ENCODE measurements around the gene CRADD. TPM values are rescaled to one million over a fixed set of nuclear protein-coding genes. Genes with fewer than 3 reads are reported as not detected.

The CRADD gene
- total RNA-seq, 6 experiments from 2014 or later = 17.2 to 65.3 (median 30.8) TPM

DNA sequence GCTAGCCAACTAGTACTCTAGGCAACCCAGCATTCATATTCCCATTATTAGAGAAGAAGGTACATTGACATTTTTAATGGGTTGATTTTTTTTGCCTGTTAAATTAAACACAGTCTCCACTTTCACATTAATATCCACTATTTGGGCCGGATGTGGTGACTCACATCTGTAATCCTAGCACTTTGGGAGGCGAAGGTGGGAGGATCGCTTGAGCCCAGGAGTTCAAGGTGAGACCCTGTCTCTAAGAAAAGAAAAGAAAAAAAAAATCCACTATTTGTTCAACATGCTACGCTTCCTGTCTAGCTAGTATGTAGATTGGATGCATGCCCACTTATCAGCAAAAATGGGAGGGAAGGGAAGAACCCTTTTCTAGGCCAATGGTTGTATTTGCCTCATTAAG is 7.1 kb upstream of the CRADD start:
- no peak for TF ChIP-seq POLR2A (IDR thresholded peaks at IDR 0.05)
- TF ChIP-seq, protein P1, sequence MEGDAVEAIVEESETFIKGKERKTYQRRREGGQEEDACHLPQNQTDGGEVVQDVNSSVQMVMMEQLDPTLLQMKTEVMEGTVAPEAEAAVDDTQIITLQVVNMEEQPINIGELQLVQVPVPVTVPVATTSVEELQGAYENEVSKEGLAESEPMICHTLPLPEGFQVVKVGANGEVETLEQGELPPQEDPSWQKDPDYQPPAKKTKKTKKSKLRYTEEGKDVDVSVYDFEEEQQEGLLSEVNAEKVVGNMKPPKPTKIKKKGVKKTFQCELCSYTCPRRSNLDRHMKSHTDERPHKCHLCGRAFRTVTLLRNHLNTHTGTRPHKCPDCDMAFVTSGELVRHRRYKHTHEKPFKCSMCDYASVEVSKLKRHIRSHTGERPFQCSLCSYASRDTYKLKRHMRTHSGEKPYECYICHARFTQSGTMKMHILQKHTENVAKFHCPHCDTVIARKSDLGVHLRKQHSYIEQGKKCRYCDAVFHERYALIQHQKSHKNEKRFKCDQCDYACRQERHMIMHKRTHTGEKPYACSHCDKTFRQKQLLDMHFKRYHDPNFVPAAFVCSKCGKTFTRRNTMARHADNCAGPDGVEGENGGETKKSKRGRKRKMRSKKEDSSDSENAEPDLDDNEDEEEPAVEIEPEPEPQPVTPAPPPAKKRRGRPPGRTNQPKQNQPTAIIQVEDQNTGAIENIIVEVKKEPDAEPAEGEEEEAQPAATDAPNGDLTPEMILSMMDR (IDR thresholded peaks at IDR 0.05) = no peak
- ATAC-seq (no peak), DNase-seq (no peak)
- Histone ChIP-seq H3K9me3 (no peaks in the 10 kb centered on the region), H3K4me1 (no peaks in the 10 kb centered on the region), H3K27me3 (no peaks in the 10 kb centered on the region), H3K4me3 (no peak overlapping the region), H3K27ac (no peak overlapping the region), H3K36me3 (no peaks in the 10 kb centered on the region)
- intact Hi-C loops (cut with DNase I) = loop anchor here in 1 of 2 donors (10.0 kb wide), 1 partner anchor 95 kb away; the partner anchor contains the start of gene SOCS2
- 66% methylated on average over 4 of the region's 4 CpGs for WGBS (ENCODE audit: insufficient coverage, low coverage, low lambda C conversion rate, missing lambda C conversion rate)

DNA sequence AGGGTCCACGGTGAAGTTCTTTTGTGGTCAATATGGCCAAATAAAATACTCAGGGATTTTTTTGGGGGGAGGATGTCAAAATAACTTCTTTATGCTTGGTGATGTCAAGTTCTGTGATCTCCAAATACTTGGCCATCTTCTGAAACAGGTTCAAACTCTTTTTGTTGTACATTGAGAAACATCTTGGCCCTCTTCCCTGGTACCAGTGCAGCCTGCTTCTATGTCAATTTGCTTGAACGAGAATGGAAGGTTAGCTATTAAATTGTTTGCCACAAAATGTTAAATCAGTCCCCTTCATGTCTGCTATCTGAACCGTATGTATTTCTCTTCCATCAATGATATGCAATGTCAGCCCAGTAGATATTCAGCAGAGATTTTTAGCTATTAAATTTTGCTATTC is 6.1 kb upstream of the CRADD start:
- Histone ChIP-seq H3K36me3 (no peaks in the 10 kb centered on the region), H3K9me3 (no peaks in the 10 kb centered on the region), H3K4me1 (no peaks in the 10 kb centered on the region), H3K4me3 (no peak overlapping the region), H3K27me3 (no peaks in the 10 kb centered on the region), H3K27ac (no peak overlapping the region)
- TF ChIP-seq POLR2A (IDR thresholded peaks at IDR 0.05) = no peak
- DNase-seq (no peak), ATAC-seq (peak in 2 of 4 donors; percentile 40 to 54)
- intact Hi-C loops (cut with DNase I) = loop anchor here in 1 of 2 donors (10.0 kb wide), 1 partner anchor 96 kb away; the partner anchor contains the start of gene SOCS2
- WGBS (ENCODE audit: insufficient coverage, low coverage, low lambda C conversion rate, missing lambda C conversion rate) = 57% methylated on average over 3 of the region's 3 CpGs

DNA sequence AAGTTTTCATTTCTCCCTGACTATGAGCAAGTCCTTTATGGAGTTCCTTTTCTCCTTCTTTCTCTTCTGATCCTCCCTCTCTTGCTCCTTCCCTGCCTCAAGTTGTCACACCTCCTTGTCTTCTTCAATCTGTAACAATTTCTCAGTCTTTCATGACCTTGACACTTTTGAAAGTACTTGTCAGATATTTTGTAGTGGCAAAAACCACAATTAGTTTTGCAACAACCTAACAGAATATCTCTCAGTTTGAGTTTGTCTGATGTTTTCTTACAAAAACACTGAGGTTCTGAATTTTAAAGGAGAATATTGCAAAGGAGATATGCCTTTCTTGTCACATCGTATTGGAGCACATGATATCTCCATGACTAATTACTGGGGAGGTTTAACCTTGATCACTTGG is 4.1 kb upstream of the CRADD start:
- Histone ChIP-seq H3K4me3 (no peak overlapping the region), H3K36me3 (no peaks in the 10 kb centered on the region), H3K27me3 (no peaks in the 10 kb centered on the region), H3K4me1 (peaks cover 0 to 1% (median 0%) of the 10 kb centered on the region in 4 donors), H3K27ac (no peak overlapping the region), H3K9me3 (no peaks in the 10 kb centered on the region)
- ATAC-seq (no peak), DNase-seq (no peak)
- intact Hi-C loops (cut with DNase I) = loop anchor here in 1 of 2 donors (10.0 kb wide), 1 partner anchor 98 kb away; the partner anchor contains the start of gene SOCS2
- no peak for TF ChIP-seq POLR2A (IDR thresholded peaks at IDR 0.05)
- TF ChIP-seq, protein P1 (IDR thresholded peaks at IDR 0.05) = no peak
- WGBS (ENCODE audit: insufficient coverage, low coverage, low lambda C conversion rate, missing lambda C conversion rate) = 40% methylated on average over 1 of the region's 1 CpG

DNA sequence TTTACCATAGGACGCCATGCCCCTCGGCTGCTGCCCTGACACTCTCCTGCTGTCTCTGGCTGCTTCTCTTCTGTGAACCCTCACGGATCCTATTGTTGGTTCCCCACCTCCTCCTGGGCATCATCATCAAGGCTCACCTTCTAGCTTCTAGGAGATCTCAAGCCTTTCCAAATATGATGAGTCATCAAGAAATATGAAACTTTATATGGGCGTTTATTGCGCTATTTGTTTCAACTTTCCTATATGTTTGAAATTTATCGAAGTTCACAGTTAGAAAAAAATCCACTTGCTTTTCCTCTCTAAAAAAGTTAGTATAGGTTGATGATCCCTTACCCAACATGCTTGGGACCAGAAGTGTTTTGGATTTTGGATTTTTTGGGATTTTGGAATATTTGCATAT is 2.8 kb upstream of the CRADD start:
- Histone ChIP-seq H3K9me3 (no peaks in the 10 kb centered on the region), H3K27me3 (no peaks in the 10 kb centered on the region), H3K4me1 (peaks cover 0 to 14% (median 6%) of the 10 kb centered on the region in 4 donors), H3K36me3 (no peaks in the 10 kb centered on the region), H3K4me3 (no peak overlapping the region), H3K27ac (no peak overlapping the region)
- 95% methylated on average over 4 of the region's 6 CpGs for WGBS (ENCODE audit: insufficient coverage, low coverage, low lambda C conversion rate, missing lambda C conversion rate)
- TF ChIP-seq, protein P1 (IDR thresholded peaks at IDR 0.05) = no peak
- TF ChIP-seq POLR2A (IDR thresholded peaks at IDR 0.05) = no peak
- no peak for DNase-seq
- intact Hi-C loops (cut with DNase I) = loop anchor here in 1 of 2 donors (10.0 kb wide), 1 partner anchor 100 kb away; the partner anchor contains the start of gene SOCS2
- no peak for ATAC-seq

DNA sequence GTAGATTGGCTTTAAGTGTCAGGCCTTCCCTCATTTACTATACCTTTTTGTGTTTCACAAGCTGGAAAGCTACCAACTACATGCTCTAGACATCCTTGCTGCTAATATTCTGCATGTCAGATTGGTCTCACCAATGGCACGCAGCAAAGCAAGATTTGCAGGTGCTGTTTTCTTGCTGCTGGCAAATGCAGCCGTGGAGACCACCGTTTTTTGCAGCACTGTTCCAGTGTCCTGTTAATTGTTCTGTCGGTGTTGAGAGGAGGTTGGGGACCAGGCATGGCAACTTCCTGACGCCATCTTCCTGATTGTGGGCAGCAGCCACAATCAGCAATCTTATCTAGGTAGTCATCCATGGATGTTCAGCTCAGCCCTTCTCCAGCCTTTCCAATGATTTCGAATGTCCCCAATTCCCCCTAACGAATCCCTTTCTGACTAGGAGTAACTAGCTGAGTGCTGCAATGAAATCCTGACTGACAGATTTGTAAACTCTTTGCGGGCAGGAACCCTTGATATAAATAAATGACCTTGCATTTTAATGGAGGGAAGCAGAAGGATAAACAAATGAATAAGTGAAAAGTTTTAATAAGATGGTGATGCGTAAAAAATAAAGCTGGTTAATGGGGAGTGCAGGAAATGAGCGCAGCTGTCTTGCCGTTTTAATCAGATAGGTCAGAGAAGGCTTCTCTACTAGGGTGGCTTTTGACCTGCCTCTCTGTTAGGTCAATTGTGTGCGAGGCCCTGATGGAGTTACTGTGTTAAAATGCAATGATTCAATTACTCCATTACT is 574 bp upstream of the CRADD start:
- peak overlapping the region; percentile 96 to 99 (median 96) for H3K27ac ChIP-seq
- H3K27me3 ChIP-seq = no peaks in the 10 kb centered on the region
- no peaks in the 10 kb centered on the region for H3K36me3 ChIP-seq
- ATAC-seq = peak in 1 of 4 donors; percentile 36
- no peak for TF ChIP-seq POLR2A (IDR thresholded peaks at IDR 0.05)
- H3K9me3 ChIP-seq = no peaks in the 10 kb centered on the region
- intact Hi-C loops (cut with DNase I) = loop anchor here (5.0 to 10.0 kb wide), 2 partner anchors 102 to 104 kb away; partner anchors contain the start of gene SOCS2 (in 2 of the 2)
- peak overlapping the region; percentile 59 to 71 (median 63) for H3K4me3 ChIP-seq
- 28% methylated on average over 9 of the region's 12 CpGs for WGBS (ENCODE audit: insufficient coverage, low coverage, low lambda C conversion rate, missing lambda C conversion rate)
- DNase-seq = no peak
- H3K4me1 ChIP-seq = peaks cover 0 to 22% (median 9%) of the 10 kb centered on the region in 4 donors
